Right hindlimb (tissue), 1 donor: ENCODE measurements around the gene KCNJ9.

Experiments used
- DNase-seq: peaks from one replicate; pipeline ENCODE4 v3.0.0-alpha.2; 2018

KCNJ9 gene

DNA sequence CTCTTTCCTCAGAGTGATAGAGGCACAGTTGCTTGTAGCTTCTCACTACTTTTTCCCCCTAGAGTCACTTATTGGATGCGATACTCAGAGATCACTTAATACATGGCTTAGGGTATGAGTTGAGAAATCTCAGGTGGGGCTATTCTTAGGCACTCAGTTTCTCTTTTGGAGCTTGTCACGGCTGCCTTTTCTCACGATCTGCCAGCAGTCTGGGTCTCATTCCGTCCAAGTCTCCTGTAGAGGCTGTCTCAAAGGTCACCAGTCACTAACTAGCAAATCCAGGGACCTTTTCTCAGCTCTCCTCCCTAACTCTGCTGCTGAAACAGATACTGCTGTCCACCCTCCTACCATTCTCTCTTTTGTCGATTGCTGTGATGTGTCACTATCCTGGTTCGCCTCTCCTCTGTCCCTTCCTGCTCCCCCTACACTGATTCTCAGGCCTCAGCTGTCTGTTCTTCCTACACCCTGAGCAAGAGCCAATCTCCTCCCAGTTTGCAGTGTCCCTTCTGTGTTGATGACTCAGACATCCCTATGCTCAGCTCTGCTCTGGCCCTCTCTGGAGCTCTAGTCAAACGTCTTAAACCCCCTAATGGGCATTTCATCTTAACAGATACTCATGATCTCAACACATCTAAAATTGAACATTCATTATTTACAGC lies 46.7 kb downstream of the KCNJ9 start:
- no peak for DNase-seq

DNA sequence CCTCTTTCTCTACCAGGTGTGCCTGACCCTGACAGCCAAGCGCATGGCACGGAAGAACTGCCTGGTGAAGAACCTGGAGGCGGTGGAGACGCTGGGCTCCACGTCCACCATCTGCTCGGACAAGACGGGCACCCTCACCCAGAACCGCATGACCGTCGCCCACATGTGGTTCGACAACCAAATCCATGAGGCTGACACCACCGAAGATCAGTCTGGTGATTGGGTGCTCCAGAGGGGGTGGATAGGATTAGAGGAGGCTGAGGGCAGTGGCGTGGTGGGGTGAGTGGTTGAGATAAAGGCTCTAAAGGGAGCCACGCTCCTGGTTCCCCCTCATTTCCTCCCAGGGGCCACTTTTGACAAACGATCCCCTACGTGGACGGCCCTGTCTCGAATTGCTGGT lies 47.3 kb downstream of the KCNJ9 start:
- DNase-seq: no peak

DNA sequence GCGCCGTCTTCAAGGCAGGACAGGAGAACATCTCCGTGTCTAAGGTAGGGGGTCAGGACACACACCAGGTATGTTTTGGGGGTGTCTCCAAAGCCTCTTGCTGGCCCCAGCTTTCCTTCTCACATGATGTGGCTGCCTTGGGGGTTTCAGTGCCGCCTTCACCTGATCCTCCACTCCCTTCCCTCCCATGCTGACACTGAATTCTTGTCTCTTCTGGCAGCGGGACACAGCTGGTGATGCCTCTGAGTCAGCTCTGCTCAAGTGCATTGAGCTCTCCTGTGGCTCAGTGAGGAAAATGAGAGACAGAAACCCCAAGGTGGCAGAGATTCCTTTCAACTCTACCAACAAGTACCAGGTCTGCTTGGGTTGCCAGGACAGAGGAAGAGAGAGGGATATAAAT lies 47.7 kb downstream of the KCNJ9 start:
- no peak for DNase-seq

DNA sequence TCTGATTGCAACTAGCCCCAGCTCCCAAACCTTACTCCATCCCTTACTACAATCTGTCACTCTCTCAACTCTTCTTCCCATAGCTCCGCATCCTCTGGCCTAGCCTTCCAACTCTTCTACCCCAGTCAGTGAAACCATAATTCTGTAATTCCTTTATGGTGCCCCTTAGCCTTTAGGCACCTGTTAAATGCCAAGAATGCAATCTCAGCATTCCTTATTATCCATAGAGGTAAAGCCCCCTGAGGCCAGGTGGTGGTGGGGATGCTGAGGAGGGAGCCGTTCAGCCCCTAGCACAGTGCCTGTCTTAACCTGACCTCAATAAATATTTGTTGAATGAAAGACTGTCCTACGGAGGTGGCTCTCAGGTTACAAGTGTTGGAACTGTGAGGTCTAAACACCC lies 48.2 kb downstream of the KCNJ9 start:
- DNase-seq: no peak

DNA sequence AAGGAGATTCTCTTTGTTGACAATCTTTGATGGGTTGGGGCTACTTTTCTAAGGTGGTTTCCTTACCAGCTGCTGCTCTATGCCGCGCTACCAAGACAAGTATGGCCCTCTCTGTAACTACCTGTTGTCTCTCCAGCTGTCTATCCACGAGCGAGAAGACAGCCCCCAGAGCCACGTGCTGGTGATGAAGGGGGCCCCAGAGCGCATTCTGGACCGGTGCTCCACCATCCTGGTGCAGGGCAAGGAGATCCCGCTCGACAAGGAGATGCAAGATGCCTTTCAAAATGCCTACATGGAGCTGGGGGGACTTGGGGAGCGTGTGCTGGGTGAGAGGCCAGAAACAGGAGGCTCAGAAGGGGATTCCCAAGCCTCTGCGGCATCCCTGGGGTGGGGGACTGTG lies 48.6 kb downstream of the KCNJ9 start:
- no peak for DNase-seq

DNA sequence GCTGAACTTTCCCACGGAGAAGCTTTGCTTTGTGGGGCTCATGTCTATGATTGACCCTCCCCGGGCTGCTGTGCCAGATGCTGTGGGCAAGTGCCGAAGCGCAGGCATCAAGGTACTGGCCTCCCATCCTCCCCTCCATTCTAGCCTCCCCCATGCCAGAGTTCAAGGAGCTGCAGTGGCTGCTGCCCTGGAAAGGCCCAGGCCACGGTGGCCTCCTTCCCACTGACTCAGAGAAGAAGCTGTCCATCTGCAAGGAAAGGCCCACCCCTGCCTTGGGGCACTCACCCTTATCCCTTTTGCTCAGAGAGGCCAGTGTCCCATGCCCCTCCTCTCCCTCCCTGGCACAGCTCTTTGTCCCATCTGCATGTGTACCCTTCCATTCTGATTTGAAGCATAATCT lies 49.1 kb downstream of the KCNJ9 start:
- no peak for DNase-seq

DNA sequence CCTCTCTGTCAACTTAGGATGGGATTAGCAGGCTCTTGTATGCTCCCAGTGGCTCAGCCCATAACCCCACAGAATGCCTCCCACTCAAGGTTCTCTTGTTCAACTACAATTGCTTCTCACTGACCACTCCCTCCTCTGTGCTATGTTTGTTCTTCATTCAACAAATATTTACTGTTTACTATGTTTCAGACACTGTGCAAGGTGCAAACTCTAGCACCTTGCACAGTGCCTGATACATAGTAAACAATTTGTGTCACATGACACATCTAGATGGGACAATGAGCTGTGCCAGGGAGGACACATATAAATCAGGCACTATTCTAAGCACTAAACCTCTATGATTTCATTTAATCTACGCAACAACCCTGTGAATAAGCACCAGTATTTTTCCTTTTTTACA lies 49.6 kb downstream of the KCNJ9 start:
- no peak for DNase-seq

DNA sequence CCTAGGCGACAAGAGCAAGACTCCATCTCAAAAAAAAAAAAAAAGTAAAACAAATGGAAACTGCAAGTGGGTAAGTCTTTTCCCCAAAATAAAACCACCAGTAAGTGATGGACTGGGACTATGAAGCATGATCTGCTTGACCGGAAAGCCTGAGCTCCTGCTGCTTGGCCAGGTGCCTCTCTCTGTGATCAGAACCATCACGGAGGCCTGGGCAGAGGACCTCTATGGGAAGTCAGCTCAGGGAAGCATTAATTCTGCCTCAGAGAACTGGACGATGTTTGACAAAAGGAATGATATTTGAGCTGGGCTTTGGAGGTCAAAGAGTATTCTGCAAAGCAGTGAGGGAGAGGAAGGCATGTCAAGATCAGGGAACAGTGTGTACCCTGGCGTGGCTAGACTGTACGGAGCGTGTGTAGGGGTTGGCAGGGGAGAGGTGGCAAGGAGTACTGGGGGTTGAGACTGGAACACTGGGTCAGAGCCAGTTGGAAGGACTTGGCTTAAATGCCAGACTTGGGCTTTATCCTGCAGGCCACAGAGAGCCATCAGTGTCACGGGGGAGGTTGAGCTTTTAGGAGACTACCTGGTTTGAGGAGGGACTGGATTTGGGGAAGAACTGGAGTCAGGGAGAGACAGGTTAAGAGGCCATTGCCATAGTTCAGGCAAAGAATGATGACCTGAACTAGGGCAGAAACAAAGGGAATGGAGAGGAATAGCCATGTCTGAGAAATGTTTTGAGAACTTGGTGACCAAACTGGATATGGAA lies 50.6 kb downstream of the KCNJ9 start:
- no peak for DNase-seq

DNA sequence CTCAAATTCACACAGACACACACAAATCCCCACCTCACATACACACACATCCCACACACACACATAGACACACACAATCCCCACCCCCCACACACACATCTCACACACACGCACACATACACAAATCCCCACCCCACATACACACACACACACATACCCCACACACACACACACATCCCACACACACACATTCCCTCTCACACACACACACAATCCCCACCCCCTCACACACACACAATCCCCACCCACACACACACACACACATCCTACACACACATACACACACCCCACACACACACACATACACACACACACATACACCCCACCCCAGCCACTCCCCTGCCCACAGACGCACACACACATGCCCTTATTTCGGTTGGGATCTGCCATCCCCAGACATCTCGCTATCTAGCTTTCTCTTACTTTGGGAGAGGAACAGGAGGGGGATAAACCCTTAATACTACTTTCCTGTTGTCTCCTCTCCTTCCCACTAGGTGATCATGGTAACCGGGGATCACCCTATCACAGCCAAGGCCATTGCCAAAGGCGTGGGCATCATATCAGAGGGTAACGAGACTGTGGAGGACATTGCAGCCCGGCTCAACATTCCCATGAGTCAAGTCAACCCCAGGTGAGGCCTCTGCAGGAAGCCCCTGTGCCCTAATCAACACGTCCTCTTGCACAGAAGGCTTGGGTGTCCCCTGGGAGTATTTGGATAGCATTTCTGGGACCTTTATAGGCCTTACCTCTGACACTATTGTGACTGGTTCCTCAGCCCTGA lies 52.8 kb downstream of the KCNJ9 start:
- no peak for DNase-seq

DNA sequence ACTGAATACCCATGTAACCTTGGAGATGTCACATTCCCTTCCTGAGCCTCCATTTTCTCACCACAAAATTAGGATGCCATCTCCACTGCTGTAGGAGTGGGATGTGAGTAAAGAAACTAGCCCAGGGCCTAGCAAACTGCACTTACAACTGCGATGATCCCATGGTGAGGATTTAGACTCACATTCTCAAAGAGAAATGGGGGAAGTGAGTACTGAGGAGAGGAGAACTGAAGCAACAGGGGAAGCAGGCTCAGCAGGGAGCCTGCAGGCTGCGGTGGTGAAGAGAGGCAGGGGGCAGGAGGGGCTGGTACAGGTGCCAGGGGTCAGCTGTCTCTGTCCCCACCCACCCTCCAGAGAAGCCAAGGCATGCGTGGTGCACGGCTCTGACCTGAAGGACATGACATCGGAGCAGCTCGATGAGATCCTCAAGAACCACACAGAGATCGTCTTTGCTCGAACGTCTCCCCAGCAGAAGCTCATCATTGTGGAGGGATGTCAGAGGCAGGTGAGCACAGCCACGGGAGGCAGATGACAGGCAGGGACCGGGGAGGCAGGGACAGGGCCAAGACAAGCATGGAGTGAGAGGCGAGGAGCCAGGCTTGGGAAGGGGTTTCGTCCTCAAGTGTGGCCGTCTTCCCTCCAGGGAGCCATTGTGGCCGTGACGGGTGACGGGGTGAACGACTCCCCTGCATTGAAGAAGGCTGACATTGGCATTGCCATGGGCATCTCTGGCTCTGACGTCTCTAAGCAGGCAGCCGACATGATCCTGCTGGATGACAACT lies 53.6 kb downstream of the KCNJ9 start:
- no peak for DNase-seq

DNA sequence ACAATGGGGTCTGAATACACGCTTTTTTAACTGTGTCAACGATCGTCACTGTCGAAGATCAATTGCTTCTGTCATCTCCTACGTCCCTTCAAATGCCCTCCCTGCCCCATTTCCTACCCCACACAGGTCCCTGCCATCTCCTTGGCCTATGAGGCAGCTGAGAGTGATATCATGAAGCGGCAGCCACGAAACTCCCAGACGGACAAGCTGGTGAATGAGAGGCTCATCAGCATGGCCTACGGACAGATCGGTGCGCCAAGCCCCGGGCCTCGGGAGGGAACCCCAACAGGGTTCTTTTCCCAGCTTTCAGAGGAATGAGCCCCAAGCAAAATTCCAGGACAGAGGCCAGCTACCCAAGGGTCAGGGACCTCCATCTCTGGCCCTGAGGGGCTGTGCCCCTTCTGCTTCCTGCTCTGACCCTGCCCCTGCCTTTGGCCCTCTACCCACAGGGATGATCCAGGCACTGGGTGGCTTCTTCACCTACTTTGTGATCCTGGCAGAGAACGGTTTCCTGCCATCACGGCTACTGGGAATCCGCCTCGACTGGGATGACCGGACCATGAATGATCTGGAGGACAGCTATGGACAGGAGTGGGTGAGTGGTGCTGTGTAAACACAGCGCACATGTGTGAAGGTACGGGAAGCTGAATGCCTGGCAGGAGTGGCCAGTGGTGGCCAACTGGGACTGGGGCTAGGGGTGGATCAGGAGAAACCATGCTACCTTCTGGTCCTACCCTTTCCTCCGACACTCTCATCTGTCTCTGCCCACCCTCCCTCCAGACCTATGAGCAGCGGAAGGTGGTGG lies 55.0 kb downstream of the KCNJ9 start:
- DNase-seq: no peak

DNA sequence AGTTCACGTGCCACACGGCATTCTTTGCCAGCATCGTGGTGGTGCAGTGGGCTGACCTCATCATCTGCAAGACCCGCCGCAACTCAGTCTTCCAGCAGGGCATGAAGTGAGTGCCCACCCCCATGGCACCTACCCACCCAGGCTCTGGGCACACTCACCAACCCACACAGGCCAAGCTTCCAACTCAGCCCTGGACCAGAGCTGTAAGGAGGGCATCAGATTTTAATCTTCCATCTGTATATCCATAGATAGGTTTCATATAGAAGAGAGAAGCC lies 55.5 kb downstream of the KCNJ9 start:
- no peak for DNase-seq

DNA sequence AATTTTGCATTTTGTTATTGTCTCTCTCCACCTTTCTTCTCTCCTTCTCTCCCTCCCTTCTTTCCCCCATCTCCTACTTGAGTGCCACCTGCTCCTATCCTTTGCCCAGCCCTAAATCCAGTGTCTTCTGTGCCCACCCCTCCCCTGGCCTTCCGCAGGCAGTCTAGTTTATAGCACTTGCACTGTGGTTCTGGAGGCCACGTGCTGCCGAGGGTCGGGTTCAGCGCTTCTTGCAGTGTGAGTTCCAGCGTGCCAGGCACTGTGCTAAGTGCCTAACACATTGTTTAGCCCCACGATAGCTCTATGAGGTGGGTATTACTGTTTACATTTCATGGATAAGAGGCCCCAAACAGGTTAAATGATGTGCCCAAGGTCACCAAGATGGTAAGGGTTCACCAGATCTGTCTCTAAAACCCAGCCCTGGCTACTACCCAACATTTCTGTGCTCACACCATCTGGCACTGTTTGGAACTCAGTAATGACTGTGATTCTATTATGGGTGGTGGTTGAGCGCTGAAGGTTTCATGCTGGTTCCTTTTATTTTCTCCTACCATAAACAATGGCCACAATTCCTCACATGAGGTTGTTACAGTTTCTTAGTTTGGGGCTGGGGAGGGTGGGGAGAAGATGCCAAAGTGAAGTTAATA lies 56.0 kb downstream of the KCNJ9 start:
- DNase-seq: no peak

DNA sequence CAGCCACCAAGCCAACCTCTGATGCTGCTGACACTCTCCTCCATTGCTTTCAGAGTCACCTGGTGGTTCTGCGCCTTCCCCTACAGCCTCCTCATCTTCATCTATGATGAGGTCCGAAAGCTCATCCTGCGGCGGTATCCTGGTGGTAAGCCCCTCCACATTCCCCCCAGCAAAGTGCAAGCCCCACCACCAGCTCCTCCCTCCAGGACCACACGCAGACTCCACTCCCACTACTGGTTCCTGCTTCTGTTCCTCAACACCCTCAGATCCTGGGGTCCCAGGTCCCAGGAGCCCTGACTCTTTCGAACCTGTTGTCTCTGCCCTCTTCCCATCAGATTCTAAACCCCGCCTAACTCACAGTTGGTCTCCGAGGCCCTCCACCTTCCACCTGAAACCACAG lies 58.5 kb downstream of the KCNJ9 start:
- no peak for DNase-seq
